Cardiac muscle cell (in vitro differentiated cells and primary cell): ENCODE data around the gene MACROD1. TPM values are rescaled to one million over a fixed set of nuclear protein-coding genes. Genes with fewer than 3 reads are reported as not detected.
A peak's percentile ranks its signal among the peaks of the same experiment; 100 is the strongest.

Experiments
- DNase-seq, 2 donors: peaks; one replicate each; pipeline versions ENCODE4 v3.0.0 to v3.0.0-alpha.2; 2010 to 2017; ENCODE audit warnings: low read depth in 1 of 2, low spot score in 1 of 2
- H3K27ac ChIP-seq: fragments of 200-600 bp; sonication (generic); 2 replicates; pipeline ENCODE4 v1.5.1; 2016
- H3K27me3 ChIP-seq: fragments of 200-600 bp; sonication (generic); 2 replicates; pipeline ENCODE4 v1.6.0; 2016; ENCODE audit warnings: control low read depth
- H3K36me3 ChIP-seq: fragments of 200-600 bp; sonication (generic); 2 replicates; pipeline ENCODE4 v1.5.1; 2016; ENCODE audit warnings: control low read depth
- H3K4me1 ChIP-seq: fragments of 200-600 bp; sonication (generic); 2 replicates; pipeline ENCODE4 v1.8.1; 2017; ENCODE audit warnings: low read depth, mild to moderate bottlenecking, mixed run types
- H3K4me3 ChIP-seq: fragments of 200-600 bp; sonication (generic); 2 replicates; pipeline ENCODE4 v1.5.1; 2016; ENCODE audit warnings: mild to moderate bottlenecking
- H3K9me3 ChIP-seq: fragments of 200-600 bp; sonication (generic); 2 replicates; pipeline ENCODE4 v1.5.1; 2017; ENCODE audit warnings: low read depth, mild to moderate bottlenecking, control low read depth
- polyA plus RNA-seq: library from polyadenylated mRNA; unstranded; fragments of >200 nt; fragmentation: Nextera tagmentation; extraction: Ambion mirVana; gene quantifications from 2 replicates; pipeline ENCODE4 v1.2.1, GENCODE V29; 2016
- total RNA-seq: library from RNA; depleted of rRNA; stranded (reverse); fragments of >200 nt; gene quantifications from 2 replicates; pipeline ENCODE4 v1.2.3, GENCODE V29; 2016
- TF ChIP-seq, protein P1 (sequence below): IDR thresholded peaks from 2 replicates; pipeline ENCODE4 v1.5.1; 2012; ENCODE audit warnings: low read depth, mild to moderate bottlenecking, low read length

The MACROD1 gene
- total and polyA plus RNA-seq, 2 experiments from 2014 or later = 134 to 156 TPM

DNA sequence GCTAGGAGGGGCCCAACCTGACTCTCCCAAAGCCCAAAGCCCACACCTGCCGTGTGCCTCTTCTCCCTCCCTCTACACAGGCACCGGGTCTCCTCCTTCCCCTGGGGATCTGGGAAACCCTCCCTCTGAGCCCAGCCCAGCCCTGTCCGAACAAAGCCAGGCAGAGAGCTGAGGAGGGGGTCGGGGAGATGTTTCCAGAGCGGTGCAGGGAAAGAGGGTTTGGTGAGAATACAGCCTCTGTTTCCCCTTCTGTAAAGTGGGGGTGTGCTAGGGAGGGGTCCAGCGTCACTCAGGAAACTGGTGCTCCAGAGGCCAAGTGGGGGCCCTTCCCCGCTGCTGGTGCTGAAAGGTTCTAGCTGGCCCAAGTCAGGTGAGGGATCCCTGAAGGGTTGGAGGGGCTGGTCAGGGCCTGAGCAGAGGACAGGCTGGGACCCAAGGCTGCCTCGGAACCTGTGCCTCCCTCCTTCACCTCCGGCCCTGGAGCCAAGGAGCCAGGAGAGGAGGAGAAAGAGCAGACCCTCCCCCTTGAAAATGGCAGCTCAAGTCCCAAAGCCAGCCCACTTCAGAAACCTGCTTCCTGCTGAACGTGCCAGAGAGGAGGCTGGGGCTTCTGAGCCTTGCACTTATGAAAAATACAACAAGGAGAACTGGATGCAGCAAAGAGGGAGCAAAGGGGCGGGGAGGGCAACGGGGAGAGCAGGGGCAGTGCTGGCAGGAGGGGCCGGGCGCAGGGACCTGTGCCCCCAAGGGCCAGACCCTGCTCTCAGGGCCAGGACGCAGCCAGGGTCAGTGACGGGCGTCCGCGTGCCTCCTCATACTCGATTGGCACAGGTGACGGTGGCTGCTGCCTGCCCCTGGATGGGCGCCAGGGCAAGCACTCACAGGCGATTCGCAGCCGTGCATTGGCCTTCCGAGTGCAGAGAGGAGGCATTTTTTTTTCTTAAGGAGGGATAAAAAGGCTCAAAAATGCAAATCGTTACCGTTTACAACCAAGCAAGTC lies 43.2 kb downstream of the MACROD1 start:
- H3K4me1 ChIP-seq = peaks cover 40% of the 10 kb centered on the region
- no peaks in the 10 kb centered on the region for H3K9me3 ChIP-seq
- TF ChIP-seq, protein P1, sequence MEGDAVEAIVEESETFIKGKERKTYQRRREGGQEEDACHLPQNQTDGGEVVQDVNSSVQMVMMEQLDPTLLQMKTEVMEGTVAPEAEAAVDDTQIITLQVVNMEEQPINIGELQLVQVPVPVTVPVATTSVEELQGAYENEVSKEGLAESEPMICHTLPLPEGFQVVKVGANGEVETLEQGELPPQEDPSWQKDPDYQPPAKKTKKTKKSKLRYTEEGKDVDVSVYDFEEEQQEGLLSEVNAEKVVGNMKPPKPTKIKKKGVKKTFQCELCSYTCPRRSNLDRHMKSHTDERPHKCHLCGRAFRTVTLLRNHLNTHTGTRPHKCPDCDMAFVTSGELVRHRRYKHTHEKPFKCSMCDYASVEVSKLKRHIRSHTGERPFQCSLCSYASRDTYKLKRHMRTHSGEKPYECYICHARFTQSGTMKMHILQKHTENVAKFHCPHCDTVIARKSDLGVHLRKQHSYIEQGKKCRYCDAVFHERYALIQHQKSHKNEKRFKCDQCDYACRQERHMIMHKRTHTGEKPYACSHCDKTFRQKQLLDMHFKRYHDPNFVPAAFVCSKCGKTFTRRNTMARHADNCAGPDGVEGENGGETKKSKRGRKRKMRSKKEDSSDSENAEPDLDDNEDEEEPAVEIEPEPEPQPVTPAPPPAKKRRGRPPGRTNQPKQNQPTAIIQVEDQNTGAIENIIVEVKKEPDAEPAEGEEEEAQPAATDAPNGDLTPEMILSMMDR = no peak
- no peak overlapping the region for H3K4me3 ChIP-seq
- no peaks in the 10 kb centered on the region for H3K36me3 ChIP-seq
- no peak overlapping the region for H3K27ac ChIP-seq
- DNase-seq = peak in 1 of 2 donors; percentile 36
- no peaks in the 10 kb centered on the region for H3K27me3 ChIP-seq

DNA sequence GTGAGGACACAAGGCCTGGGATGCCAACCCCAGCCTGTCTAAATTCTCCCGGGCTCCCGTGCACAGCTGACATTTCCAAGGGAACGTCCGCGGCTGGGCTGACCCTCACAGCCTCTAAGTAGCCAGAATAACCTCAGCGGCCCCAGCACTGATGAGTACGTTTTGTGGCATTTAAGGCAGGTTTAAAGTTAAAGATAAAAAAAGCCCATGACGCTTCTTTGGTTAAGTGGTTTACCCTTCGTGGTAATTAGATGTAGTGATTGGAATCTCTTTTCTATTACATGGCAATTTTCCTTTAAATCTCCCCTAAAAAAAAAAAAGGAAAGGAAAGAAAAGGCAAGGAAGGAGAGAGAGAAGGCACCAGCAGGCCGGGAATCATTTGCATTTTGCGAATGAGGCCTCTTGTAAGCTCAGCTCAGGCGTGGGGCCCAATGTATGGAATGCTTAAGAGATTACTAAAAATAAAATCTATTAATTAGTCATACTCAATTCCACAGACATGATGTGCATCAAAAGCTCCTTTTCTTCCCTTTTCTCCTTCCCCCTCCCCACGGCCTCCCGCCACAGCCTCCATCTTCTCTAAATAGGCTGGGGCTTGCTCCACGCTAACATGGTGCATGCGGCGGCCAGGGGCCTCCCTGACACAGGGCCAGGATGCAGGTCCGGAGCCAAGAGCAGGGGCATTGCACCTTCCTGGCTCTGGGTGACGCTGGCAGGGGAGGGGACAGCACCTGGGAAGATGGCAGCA lies 44.1 kb downstream of the MACROD1 start:
- DNase-seq = peak in 1 of 2 donors; percentile 73
- H3K27me3 ChIP-seq = no peaks in the 10 kb centered on the region
- H3K36me3 ChIP-seq = no peaks in the 10 kb centered on the region
- TF ChIP-seq, protein P1 = no peak
- H3K9me3 ChIP-seq = no peaks in the 10 kb centered on the region
- peaks cover 40% of the 10 kb centered on the region for H3K4me1 ChIP-seq
- H3K27ac ChIP-seq = no peak overlapping the region
- H3K4me3 ChIP-seq = no peak overlapping the region

DNA sequence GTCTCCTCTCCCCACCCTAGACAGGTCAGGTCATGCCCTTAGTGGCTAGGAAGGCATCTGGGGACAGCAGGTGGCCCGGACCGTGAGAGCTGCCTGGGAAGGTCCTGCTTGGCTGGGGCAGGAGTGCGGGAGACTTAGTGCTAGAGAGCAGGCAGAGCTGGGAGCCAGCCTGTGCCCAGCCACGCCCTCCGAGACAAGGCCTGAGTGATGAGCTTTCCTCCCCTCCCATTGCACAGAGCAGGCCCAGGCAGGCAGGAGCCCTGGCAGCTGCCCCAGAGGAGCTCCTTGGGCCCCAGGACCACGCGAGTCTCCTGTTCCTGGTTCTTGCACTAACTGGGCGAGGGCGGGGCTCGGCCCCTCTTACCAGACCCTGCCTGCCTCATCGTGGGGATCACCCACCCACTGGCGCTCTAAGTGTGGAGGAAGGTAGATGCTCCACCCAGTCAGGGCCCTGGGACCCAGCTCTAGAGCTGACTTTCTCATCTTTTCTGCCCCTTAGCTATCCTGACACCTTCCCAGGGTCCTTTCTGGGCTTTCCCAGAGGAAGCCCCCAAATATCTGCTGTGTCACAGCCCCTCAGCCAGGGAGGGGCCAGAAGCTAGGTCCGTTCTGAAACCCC lies 44.9 kb downstream of the MACROD1 start:
- no peaks in the 10 kb centered on the region for H3K27me3 ChIP-seq
- DNase-seq = peak in 1 of 2 donors; percentile 9
- H3K9me3 ChIP-seq = no peaks in the 10 kb centered on the region
- no peak overlapping the region for H3K4me3 ChIP-seq
- peaks cover 35% of the 10 kb centered on the region for H3K4me1 ChIP-seq
- no peaks in the 10 kb centered on the region for H3K36me3 ChIP-seq
- no peak overlapping the region for H3K27ac ChIP-seq
- TF ChIP-seq, protein P1 = no peak

GRCh38 chr11:64119700-64120099 lies 46.2 kb downstream of the MACROD1 start:
- no peak overlapping the region for H3K4me3 ChIP-seq
- no peak overlapping the region for H3K27ac ChIP-seq
- H3K27me3 ChIP-seq = no peaks in the 10 kb centered on the region
- TF ChIP-seq, protein P1 = no peak
- peaks cover 37% of the 10 kb centered on the region for H3K4me1 ChIP-seq
- no peak for DNase-seq
- no peaks in the 10 kb centered on the region for H3K9me3 ChIP-seq
- H3K36me3 ChIP-seq = no peaks in the 10 kb centered on the region

DNA sequence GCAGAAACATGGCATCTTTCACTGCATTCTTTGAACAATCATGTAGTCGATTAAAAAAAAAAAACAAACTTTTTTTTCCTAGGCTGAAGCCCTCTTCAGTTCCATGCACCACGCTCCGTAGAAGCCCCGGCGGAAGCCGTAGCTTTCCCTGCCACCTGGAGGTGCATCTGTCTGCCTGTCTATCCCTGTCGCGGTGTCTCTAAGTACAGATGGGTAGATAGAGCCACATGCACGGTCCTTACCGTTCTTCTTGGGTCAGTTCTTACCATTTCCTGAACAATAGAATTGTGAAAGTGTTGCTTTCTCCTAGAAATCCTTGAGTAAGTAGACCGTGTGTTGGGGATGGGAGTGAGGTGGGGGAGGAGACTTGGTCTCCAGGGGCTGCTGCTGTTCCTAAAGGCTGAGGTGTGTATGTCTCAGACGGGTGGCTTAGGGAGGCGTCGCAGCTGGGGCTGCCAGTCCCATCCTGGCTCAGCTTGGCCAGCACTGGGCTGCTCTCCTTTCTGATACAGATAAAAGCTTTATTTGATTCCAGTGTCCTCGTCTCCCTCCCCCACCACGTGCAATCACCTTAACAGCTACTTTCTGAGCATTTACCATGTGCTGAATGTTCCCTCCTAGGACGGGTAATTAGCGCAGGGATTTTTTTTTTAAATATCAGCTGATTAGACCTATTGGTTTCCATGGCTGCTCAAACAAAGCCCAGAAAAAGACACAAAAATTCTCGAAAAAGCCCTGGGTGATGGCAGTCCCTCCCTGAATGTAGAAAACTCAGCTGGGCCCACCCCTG lies 46.8 kb downstream of the MACROD1 start:
- peaks cover 37% of the 10 kb centered on the region for H3K4me1 ChIP-seq

More for the DNA sequence above, 46.8 kb downstream of the MACROD1 start:
- Histone ChIP-seq H3K36me3 (no peaks in the 10 kb centered on the region), H3K4me3 (no peak overlapping the region), H3K27me3 (no peaks in the 10 kb centered on the region), H3K9me3 (no peaks in the 10 kb centered on the region), H3K27ac (no peak overlapping the region)
- TF ChIP-seq, protein P1 = no peak
- no peak for DNase-seq
